Left cardiac atrium (tissue), 4 donors: ENCODE results near the gene LGI4. TPM values are rescaled to one million over a fixed set of nuclear protein-coding genes. Genes with fewer than 3 reads are reported as not detected.
"Not testable (repeated sequence)": the region's sequence is repeated elsewhere in the genome, so short reads cannot be mapped to it uniquely, and the experiment has no call there.

Source experiments
- ATAC-seq, 2 donors: fragments of 200-7000 bp; cut with Tn5 transposase; one replicate each; pipeline ENCODE4 v1.9.1; 2020; ENCODE audit warnings: mild to moderate bottlenecking in 2 of 2, moderate library complexity in 2 of 2
- DNase-seq: peaks from one replicate; pipeline ENCODE4 v3.0.0-alpha.2; 2020
- intact Hi-C, 2 donors: fragments of 100-400 bp; cut with DNase I; formaldehyde crosslinking; loops; one replicate each; pipeline versions ENCODE4 v1.14.1 to v1.15.1; 2022 to 2023
- total RNA-seq, 2 donors: library from RNA; stranded (reverse); fragmentation: NEBNext Ultra II Directional; extraction: Animal tissue kit (Norgen Biotek cat#: 25700); gene quantifications; one replicate each; pipeline ENCODE4 v1.2.1, GENCODE V29; 2021
- donor health status: DM: no; HTN: yes; CAD: no.
- donor health status: DM: no; HTN: yes; CAD: no; lungs with severe emphysema.
- donor health status: DM: yes; HTN: yes; CAD: no.
- donor health status: Dilated cardiomyopathy.

Gene LGI4
- total RNA-seq, 2 donors from 2014 or later, result 11.6 to 17.9 TPM

DNA sequence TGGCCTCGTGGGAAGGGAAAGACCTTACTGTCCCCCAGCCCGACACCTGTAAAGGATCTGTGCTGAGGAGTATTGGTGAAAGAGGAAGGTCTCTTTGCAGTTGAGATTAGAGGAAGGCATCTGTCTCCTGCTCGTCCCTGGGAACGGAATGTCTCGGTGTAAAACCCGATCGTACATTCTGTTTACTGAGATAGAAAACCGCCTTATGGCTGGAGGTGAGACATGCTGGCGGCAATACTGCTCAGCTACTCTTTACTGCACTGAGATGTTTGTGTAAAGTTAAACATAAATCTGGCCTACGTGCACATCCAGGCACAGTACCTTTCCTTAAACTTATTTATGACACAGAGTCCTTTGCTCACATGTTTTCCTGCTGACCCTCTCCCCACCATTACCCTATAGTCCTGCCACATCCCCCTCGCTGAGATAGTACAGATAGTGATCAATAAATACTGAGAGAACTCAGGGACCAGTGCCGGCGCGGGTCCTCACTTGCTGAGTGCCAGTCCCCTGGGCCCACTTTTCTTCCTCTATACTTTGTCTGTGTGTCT is 5.1 kb downstream of the LGI4 start:
- DNase-seq, ATAC-seq: not testable (repeated sequence)
- intact Hi-C loops, result loop anchor here in 1 of 2 donors (10.0 kb wide), 1 partner anchor 65 kb away; no protein-coding TSS in a partner anchor

DNA sequence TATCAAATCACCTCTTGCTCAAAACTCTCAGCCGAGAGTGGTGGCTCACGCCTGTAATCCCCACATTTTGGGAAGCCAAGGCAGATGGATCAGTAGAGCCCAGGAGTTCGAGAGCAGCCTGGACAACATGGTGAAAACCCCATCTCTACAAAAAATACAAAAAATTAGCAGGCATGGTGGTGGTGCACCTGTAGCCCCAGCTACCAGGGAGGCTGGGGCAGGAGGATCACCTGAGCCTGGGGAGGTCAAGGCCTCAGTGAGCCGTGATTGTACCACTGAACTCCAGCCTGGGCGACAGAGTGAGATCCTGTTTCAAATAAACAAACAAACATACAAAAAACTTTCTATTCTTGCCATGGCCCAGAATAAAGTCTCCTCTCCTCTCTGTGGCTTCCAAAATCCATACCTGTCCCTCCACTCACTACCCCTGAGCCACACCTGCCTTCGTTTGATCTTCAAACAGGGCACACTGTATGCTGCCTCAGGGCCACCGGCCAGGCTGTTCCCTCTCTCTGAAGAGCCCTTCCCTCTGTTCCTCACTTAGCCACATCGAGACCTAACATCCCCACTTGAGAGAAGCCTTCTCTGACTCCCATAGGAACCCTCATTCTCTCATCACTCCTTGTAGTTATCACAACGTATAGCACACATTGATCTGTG is 6.3 kb downstream of the LGI4 start:
- intact Hi-C loops, result no loop called here
- ATAC-seq, result no peak
- DNase-seq, result no peak

DNA sequence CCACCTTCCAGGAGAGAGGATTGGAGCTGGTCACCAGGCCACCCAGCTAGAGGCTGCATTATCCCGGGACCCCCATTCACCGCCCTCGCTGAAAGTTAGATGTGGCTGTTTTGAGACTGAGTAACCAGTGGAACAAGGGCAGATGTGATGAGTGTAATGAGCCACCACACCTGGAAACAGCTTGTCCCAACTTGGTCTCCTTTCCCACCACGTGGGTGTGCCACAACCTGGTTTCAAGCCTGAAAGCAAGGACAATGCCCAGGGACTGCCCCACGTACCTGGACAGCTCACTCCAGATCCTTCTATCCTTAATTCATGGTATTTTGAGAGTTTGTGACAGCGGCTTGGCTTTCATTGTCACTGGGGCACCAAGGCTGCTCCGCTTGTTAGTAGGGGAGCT is 7.0 kb downstream of the LGI4 start:
- no peak for ATAC-seq
- intact Hi-C loops, result no loop called here

DNA sequence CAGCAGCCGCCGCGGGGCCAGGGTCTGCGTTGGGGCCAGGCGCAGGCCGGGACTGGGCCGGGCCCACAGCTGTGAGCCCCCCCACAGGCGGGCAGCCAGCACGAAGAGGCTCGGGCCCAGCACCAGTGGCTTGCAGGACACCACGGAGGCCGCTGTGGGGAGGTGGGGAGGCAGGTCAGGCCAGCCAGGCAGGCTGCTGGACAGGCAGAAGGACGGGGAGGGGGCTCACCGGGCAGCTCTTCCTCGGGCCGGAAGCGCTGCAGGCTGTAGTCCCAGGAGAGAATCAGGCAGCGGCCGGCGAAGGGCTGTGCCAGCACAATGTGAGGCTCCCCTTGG is 8.3 kb downstream of the LGI4 start:
- ATAC-seq (peak in 1 of 2 donors; percentile 4), DNase-seq (no peak)
- intact Hi-C loops, result no loop called here

More for the DNA sequence above, 7.0 kb downstream of the LGI4 start:
- DNase-seq, result no peak

DNA sequence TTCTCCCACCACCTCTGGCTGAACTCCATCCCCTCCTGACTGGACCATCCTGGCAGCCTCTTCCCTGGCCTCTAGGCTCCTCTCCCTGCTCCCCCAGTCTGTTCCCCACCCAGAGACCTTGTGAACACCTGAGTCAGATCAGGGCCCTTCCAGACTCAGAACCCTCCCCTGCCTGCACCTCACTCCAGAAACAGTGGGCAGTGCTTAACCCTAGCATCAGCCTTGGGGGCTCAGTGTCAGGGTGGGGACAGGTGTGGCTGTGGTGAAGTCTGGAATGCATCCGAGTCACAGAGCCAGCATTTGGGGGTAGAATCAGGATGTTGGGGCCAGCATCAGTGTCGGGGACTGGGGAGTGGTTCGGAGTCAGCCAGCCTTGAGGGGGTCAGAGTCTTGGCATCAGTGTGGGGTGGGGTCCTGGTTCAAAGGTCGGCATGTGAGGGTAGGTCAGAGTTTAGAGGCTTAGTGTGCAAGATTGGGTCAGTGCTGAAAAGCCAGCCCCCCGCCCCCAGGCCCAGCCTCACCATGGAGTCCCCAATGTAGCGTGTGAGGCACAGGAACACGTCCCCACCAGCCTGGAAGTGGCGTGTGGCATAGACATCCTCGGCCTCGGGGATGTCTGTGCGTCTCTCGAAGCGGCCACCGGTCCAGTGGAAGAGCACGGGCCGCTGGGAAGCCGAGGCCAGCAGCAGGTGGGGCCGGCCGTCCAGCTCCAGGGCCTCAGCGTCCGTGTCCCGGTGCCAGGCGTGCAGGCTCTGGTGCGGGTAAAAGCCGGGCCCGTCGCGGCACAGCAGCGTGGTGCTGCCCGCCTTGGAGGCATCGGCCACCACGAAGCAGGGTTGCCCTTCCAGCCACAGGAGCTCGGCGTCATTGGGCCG is 8.9 kb downstream of the LGI4 start:
- intact Hi-C loops, result no loop called here

DNA sequence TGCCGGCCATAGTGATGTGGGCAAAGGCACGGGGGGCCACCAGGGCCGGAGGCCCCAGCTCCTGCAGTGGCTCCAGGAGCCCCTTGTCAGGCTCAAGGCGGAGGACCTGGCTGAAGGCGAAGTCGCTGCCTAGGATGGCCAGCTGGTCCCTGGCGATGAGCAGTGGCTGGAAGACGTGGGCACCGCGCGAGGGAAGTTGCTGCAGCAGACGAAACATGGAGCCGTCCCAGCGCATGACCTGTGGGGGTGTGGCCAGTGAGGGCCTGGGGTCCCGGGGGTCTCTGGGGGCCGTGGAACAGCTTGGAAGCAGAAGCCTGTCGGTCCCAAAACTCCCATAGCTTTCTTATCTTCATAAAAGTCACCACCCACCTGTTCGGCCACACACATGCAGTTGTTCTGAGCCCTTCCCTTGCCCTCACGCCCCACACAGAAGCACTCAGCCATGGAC is 9.6 kb downstream of the LGI4 start:
- intact Hi-C loops, result no loop called here
- DNase-seq (no peak), ATAC-seq (no peak)

More for the DNA sequence above, 8.9 kb downstream of the LGI4 start:
- DNase-seq, result no peak
- no peak for ATAC-seq

DNA sequence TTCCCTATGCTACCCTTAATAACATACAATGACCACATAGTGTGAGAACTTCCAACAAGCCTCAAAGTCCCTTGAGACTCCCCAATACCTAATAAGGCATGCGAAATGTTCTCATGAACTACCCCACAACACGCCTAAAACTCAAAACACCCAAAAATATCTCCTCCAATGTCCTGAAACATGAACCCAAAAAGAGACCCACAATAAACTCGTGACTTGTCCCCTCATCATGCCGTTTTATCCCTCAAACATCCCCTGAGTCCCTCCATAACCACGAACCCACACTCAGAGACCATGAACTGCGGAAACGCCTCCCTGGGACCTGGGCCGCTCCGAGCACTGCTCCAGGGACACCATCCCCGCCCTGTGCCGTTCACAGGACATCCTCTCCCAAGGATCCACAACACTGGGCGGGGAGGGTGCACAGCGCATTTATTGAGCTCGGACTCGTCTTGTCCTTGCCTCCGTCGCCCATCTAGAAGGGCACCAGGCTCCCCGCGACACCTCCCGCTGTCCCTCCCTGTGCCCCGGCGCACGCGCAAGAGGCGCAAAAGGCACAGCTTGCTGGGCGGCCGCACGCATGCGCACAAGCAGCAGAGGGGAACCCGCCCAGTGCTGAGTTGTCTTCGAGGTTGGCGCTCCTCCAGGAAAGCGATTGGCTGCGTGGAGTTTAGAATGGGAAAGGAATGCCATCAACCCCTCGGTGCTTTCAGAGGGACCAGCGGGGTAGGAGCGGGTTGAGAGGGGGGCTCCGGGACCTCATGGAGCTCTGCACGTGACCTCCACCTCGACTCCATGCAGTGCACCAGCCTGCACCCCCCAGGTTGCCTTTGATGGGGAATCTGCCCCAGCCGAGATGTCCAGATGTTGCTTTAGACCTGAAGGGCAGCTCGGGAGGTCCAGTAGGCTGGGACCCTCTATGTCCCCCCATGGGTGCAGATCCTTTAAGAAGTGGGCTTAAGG is 10.5 kb downstream of the LGI4 start:
- peak; percentile 93 to 94 for ATAC-seq
- intact Hi-C loops, result no loop called here
- peak; percentile 96 for DNase-seq

DNA sequence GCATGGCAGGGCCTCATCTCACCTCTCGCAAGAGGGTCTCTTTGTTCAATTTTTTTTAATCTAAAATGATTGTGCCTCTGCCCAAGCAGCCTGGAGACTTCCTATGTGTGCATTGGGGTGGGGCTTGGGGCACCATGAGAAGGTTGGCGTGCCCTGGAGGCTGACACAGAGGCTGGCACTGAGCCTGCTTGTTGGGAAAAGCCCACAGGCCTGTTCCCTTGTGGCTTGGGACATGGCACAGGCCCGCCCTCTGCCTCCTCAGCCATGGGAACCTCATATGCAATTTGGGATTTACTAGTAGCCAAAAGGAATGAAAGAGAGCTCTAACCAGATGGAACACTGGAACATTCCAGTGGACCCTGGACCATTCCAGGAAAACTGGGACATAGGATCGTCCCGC is 11.3 kb downstream of the LGI4 start:
- DNase-seq (peak; percentile 63), ATAC-seq (peak; percentile 30 to 42)
- intact Hi-C loops, result no loop called here

DNA sequence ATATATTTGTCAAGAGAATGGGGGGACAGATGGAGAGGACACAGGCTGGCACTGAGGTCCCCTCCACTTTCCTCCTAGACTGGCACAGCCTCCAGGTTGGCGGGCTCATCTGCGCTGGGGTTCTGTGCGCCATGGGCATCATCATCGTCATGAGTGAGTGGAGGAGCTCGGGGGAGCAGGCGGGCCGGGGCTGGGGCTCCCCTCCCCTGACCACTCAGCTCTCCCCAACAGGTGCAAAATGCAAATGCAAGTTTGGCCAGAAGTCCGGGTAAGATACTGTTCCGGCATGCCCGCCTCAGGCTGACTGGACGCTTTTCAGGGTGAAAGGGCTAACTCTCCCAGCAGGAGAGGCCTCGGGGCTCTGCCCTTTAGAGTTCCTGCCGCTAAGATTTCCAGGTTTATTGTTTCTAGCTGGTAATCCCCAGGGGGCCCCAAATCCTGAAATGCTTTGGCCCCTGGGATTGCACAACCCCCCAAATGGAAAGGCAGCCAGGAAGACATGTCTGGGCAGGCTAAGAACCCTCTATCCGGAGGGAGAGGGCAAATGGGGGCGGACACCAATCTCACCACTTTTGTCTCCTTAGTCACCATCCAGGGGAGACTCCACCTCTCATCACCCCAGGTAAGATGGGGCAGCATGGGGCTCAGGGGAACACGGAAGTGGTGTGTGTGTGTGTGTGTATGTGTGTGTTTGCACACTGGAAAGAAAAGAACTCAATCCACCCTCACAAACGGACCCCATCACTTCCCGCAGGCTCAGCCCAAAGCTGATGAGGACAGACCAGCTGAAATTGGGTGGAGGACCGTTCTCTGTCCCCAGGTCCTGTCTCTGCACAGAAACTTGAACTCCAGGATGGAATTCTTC is 11.9 kb downstream of the LGI4 start:
- DNase-seq, result no peak
- intact Hi-C loops, result no loop called here
- no peak for ATAC-seq

DNA sequence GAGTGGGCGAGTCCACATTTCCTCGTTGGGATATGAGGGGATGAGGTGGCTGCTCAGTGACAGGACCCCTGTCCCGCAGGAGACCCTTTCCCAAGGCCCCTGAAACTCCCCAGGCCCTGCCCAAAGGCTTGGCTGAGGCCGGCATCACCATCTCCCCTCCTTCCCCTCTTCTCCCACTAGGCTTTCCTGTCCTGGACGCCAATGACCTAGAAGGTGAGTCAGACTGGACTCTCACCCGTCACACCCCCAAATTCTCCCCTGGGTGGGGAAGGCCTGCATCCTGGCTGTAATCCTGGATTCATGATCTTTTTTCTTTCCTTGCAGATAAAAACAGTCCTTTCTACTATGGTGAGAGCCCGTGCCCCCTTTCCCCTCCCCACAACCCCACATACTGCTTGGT is 14.0 kb downstream of the LGI4 start:
- no peak for ATAC-seq
- intact Hi-C loops, result no loop called here
- no peak for DNase-seq

DNA sequence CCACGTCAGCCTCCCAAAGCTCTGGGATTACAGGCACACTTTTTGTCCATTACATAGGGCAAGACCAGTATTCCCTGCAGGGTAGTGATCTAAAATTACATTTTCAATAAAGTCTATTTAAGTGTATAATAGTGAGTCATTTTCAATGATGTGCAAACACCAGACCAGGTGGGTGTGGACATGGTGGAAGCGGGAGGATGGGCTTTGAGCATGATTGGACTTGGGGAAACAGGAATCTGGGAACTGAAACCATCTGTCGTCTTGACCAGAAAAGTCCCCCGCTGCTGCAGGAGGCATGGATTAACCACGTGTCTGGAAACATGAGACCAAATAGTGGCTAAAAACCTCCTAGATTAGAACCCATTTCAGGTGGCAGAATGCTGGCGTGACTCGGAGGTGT is 14.4 kb downstream of the LGI4 start:
- DNase-seq (no peak), ATAC-seq (no peak)
- intact Hi-C loops, result no loop called here

DNA sequence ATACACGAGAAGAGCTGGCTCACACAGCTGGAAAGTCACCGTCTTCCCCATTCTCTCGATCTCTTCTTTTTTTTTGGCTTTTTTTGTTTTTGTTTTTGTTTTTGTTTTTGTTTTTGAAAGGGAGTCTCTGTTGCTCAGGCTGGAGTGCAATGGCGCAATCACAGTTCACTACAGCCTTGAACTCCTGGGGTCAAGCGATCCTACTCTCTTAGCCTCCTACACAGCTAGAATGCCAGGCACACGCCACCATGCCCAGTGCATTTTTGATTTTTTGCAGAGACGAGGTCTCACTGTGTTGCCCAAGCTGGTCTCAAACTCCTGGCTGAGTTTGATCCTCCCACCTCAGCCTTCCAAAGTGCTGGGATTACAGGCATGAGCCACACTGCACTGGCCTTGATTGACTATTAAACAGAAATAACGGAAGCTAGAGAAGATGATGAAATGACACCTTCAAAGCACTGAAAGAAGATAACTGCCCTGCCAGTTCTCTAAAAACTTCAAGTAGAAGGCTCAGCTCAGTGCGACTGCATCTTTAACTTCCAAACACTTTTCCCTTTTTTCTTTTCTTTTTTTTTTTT is 15.2 kb downstream of the LGI4 start:
- no peak for ATAC-seq
- intact Hi-C loops, result no loop called here
- DNase-seq, result no peak

DNA sequence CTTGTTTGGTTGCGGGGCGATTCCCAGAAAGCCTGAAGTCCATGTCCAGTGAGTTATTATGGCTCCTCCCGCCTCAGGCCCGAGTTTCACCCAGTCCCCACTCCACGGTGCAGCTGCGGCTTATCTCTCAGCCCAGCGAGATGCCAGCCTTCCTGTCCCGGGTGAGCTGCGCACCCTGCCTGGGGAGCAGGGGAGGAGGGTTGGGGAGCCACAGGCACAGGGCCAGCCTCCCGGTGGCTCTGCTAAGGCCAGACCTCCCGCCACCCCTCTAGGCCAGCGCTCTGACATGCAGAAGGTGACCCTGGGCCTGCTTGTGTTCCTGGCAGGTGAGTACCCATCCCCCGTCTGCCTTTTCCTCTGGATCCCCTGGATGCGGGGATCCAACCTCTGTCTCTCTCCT is 15.8 kb downstream of the LGI4 start:
- DNase-seq (no peak), ATAC-seq (no peak)
- intact Hi-C loops, result no loop called here

DNA sequence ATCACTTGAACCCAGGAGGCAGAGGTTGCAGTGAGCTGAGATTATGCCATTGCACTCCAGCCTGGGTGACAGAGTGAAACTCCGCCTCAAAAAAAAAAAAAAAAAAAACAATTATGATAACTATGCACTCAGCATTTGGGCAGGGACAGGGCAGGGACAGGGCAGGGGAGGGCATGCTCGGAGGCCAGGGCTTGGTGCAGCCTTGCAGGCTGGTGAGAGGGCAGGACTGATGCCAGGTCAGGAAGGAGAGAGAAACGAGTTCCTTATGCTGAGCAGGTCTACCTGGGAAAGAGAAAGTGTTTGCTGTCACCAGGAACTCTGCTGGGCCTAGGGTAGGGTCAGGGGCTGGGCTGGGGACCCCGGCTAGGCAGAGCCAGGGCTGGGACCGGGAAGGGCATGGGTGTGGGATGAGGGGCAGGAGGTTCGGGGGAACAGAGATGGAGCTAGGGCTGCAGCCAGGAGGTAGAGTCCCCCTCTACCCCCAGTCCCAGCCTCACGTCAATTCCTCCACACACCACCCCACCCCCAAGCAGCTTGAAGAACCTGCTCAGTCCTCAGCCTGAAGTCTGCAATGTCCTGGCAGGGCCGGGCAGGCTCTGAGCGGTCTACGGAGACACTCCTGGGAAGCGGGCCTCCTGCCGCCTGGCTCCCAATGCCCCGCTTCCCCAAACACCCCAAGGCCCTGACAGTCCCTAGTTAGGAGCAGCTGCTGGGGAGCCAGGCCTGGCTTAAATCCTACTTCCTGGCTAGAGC is 16.4 kb downstream of the LGI4 start:
- intact Hi-C loops, result no loop called here
- DNase-seq, result no peak
- no peak for ATAC-seq

DNA sequence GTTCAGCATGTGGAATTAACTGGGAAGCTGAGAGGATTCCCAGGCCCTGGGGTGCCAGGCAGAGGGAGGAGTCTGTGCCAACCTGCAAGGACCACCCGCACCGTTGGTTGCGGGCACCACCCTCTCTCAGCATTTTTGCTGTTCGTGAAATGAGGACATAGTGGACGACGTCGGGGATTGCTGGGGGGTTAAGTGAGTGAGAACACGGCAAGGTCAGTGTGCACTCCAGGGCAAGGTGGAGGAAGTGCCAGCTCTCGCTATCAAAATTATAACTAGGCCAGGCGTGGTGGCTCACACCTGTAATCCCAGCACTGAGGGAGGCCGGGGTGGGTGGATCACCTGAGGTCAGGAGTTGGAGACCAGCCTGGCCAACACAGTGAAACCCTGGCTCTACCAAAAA is 17.1 kb downstream of the LGI4 start:
- DNase-seq, result no peak
- intact Hi-C loops, result no loop called here
- no peak for ATAC-seq

DNA sequence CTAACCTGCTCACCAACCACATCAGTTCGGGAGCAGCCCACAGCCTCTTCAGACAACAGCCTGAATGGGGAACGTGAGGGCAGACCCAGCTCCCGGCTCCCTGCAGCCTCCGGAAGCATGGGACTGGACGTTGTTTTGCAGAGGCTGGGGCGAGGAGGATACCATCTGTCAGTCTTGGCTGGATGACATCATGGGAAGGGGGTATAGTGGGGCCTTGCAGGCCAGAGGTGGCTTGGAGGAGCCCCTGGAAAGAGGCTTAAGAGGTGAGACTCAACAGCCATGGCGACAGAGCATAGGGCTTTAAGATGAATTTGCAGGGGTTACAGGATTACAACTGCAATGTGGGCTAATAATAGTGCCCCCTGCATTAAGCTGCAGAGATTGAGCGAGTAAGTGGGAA is 17.7 kb downstream of the LGI4 start:
- ATAC-seq, result no peak
- no peak for DNase-seq
- intact Hi-C loops, result no loop called here

DNA sequence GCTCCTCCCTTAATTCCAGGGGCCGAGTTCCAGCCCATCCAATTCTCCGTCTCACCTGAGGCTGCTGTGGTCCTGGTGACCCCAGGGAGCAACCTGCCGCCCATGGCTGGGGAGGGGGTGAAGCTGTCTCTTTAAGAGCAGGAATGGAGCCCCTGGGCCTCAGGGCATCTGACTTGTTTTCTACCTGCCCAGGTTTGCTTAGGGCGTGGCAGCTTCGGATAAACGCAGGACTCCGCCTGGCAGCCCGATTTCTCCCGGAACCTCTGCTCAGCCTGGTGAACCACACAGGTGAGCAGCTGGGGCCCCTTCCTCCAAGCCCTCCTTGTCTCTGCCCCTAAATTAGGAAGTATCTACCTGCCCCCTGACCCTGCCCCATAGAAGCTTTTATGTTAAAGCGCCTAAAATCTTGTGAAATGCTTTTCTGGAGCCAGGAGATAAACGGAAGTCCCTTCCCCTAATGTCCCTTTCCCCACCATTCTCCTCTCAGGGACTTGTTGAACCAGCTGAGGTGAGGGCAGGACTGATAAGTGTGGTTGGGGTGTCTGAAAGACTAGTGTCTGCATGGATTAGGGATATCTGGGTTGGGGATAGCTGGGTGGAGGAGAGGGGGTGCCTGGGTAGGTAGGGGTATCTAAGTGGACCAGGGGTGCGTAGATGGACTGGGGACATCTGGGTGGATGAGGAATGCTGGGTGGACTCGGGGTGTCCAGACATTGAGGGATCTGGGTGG is 18.6 kb downstream of the LGI4 start:
- ATAC-seq (no peak), DNase-seq (no peak)
- intact Hi-C loops, result no loop called here
